Body of pancreas (tissue), 4 donors: ENCODE results near the gene TNFRSF8.

Experiments
- POLR2A ChIP-seq, 3 donors: fragments of 450-650 bp; IDR thresholded peaks; one replicate each; pipeline ENCODE4 v1.6.1; 2016; ENCODE audit warnings: antibody characterized with exemption in 3 of 3, mild to moderate bottlenecking in 2 of 3
- TF ChIP-seq, protein P1 (sequence below), 7 experiments: fragments of 450-650 bp in 4 of 7; fragments of 200-600 bp in 3 of 7; sonication (generic) in 3 of 7; IDR thresholded peaks; one replicate each; pipeline ENCODE4 v1.5.1; 2016 to 2019; ENCODE audit warnings: antibody characterized with exemption in 7 of 7

- TF ChIP-seq, protein P1, sequence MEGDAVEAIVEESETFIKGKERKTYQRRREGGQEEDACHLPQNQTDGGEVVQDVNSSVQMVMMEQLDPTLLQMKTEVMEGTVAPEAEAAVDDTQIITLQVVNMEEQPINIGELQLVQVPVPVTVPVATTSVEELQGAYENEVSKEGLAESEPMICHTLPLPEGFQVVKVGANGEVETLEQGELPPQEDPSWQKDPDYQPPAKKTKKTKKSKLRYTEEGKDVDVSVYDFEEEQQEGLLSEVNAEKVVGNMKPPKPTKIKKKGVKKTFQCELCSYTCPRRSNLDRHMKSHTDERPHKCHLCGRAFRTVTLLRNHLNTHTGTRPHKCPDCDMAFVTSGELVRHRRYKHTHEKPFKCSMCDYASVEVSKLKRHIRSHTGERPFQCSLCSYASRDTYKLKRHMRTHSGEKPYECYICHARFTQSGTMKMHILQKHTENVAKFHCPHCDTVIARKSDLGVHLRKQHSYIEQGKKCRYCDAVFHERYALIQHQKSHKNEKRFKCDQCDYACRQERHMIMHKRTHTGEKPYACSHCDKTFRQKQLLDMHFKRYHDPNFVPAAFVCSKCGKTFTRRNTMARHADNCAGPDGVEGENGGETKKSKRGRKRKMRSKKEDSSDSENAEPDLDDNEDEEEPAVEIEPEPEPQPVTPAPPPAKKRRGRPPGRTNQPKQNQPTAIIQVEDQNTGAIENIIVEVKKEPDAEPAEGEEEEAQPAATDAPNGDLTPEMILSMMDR (IDR thresholded peaks at IDR 0.05) = no peak
- TF ChIP-seq POLR2A (IDR thresholded peaks at IDR 0.05) = no peak
Measured at GRCh38 chr1:12186679-12186985, 123.5 kb downstream of the TNFRSF8 start.
